GM18505 (cell line): ENCODE results near the gene FSIP1.

Experiments
- ATAC-seq: cut with Tn5 transposase; IDR thresholded peaks from one replicate; pipeline ENCODE4 v1.9.1; 2021; ENCODE audit not compliant: unreplicated experiment
- POLR2A ChIP-seq: IDR thresholded peaks from 4 replicates; pipeline ENCODE4 v1.6.1; 2011; ENCODE audit warnings: borderline replicate concordance; ENCODE audit not compliant: insufficient read depth, insufficient read length; ENCODE audit errors: extremely low read depth

FSIP1 gene

DNA sequence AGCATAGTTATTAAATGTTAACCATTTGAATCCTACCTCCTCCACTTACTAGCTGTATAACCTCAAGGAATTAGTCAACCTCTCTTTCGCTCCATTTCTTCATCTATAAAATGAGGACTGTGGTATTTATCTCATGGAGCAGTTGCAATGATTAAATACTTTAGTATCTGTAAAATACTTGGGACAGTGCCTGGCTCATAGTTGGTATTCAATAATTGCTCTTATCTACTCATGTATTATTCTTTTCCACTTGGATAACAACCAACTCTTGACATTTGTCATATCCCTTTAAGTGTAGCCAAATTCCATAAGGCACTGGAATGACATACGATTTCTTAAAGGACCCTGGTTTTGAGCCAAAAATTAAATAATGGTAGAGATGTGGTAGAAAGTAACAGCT, 72.0 kb downstream of the FSIP1 start:
- no peak for ATAC-seq
- TF ChIP-seq POLR2A: no peak

- no peak for ATAC-seq
- no peak for TF ChIP-seq POLR2A
Measured at GRCh38 chr15:39709941-39710340, 72.7 kb downstream of the FSIP1 start.

- TF ChIP-seq POLR2A: no peak
- ATAC-seq: no peak
Measured at GRCh38 chr15:39706206-39706605, 76.4 kb downstream of the FSIP1 start.

DNA sequence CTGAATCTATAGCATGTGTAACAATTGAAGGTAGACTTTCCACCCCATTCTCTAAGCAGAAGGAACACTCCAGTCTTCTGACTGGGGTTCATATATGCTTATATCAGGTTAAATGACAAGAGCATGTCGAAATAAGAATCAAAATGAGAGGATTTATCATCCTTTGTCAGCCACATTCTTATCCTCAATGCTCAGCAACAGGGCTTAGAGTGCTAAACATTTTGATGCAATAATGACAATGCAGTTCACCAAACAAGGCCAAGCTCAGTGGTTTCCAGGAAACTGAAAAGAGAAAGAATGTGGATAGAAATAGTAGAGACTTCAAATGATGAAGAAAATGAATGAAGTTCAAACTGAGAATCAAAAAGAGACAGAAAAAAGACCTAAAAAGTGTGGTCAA, 78.0 kb downstream of the FSIP1 start:
- ATAC-seq: no peak
- TF ChIP-seq POLR2A: no peak

DNA sequence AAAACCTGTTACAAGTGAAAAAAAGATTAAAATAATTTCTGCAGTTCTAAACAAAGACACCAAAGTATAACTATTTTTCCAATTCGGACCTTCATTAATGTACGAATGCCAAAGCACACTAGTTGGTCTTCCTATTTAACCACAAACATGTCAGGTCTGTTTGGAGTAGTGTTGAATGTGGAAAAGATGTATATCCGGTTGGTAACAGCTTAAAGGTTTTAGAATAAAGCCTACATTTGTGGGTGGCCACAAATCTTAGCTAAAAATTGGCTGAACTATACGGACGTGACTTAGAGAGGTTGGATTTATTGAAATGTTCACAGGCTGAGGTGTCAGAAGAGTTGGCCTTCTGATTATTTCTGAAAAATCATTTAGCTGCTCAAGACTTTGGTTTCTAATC, 78.4 kb downstream of the FSIP1 start:
- TF ChIP-seq POLR2A: no peak
- no peak for ATAC-seq

DNA sequence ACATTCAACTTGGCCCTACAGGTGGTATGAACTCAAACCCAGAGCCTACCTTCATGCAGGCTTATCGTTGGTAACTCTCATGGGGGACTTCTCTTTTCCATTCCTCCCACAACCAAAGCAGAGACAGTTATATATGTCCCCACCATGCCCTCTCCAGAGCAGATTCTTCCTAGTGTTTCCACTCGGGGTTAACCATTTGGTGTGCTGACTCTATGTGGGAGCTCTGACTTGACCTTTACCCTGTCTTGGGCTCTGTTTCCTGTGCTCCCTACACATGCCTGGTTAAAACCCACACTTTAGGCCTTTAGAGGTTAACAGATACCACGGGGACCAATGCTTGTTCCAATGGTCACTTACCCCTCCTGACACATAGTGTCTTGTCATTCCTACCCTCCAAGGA, 80.7 kb downstream of the FSIP1 start:
- TF ChIP-seq POLR2A: no peak
- ATAC-seq: no peak

DNA sequence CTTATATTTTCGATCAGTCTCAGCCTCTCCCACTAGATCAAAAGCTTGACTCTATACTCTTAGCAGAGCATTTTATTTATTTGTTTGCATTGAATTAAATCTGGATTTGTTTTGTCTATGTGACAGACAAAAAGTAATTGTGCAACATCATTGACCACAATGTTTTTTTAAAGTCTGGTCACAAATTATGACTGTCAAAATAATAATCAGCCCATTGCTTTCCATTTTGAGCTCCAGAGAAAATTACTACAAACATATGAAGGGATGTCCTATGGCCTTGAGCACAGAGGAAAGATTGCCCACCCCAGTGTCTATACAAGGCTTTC, 82.3 kb downstream of the FSIP1 start:
- ATAC-seq: no peak
- TF ChIP-seq POLR2A: no peak

DNA sequence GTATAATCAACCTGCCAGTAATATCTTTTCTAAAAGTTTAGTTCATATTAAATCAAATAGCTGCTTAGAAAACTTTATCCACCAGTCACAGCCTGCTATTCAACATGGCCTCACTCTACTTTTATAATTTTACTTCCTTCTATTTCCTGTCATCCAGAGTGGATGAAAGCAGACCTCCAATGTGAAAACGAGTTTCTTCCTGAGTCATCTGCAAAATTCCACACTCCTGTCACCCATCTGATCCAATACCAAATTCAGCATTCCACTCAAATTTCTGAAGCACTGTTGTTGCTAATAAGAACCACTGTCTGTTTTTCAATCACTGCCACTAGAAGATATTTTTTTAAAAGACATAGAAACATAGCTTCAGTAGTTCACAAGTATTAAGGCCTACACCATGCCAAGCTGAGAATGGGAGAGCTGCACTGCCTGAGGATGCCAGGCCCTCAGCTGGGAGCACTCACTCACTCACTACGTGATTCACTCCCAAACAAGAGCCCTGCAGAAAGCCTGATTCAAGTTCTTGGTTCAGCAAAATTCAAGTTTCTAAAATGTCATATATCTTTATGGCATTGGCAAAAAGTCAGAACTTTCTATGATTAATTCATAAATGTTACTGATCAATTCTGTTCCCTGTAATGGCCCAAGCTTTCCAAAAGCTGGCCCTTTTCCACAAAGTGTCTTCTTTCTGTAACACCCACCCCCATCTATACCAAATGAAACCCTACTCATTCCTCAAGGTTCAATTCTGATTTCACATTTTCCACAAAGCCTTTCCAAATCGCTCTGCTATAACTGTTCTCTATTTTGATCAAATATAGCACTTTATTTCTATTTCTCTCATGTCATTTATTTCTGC, 82.9 kb downstream of the FSIP1 start:
- no peak for ATAC-seq
- no peak for TF ChIP-seq POLR2A

GRCh38 chr15:39698444-39699390, 83.9 kb downstream of the FSIP1 start:
- TF ChIP-seq POLR2A: no peak
- no peak for ATAC-seq

- ATAC-seq: no peak
- TF ChIP-seq POLR2A: no peak
Measured at GRCh38 chr15:39697509-39697908, 85.1 kb downstream of the FSIP1 start.

DNA sequence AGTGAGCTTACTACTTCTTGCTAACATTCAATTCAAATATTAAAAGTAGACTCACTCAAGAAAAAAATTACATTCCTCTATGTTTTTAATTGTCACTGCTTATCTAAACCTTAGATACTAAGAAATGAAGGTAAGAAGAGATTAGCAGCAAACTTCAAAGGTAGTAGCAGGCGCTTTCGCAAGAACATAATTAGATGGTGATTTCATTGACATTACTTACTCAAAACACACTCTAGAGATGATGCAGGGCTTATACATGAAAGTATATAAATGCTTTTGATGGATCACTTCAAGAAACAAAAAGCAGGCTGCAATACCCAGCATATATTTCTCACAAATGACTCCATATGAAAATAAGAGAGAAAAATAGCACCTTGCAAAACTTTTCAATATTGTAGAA, 86.8 kb downstream of the FSIP1 start:
- no peak for TF ChIP-seq POLR2A
- ATAC-seq: no peak

DNA sequence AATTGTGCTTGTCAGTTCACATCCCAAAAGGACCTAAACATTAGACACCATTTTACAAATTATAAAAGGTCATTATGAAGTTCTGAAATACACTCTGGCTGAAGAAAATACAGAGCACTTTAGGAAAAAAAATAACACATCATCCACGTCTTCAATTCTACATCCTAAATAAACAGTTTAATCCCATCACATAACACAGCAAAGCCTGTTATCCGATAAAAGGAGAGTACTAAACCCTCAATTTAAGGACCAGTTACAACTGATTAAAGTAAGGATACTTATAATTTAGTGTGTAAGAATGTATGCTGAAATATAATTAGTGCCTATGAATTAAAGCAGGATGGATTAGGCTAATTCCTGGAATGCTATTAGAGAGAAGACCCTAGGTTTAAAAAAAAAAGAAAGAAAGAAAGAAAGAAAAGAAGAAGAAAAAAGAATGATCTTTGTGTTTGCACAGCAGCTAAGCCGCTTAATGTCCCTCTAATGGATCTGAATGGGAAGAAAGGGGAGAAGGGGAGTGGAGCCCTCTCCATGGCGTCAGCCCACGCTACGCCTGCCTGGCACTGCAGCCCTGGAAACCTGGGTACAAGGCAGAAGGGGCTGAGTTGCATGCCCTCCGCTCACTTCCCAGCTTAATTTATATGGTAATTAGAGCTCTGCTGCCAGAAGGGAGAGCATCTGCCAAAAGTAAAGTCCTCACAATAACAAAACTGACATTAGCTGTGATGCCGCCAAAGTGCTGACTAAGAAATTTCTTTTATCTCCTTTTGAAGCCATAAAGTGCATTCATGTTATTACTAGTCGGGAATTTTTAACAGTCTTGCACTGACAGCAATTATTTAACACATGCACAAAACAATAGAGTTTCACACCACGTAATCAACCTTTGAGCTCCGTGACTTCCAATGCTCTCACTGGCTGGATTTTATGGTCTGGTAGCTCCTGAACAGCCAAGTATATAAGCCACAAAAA, 90.0 kb downstream of the FSIP1 start:
- ATAC-seq: no peak
- TF ChIP-seq POLR2A: no peak

DNA sequence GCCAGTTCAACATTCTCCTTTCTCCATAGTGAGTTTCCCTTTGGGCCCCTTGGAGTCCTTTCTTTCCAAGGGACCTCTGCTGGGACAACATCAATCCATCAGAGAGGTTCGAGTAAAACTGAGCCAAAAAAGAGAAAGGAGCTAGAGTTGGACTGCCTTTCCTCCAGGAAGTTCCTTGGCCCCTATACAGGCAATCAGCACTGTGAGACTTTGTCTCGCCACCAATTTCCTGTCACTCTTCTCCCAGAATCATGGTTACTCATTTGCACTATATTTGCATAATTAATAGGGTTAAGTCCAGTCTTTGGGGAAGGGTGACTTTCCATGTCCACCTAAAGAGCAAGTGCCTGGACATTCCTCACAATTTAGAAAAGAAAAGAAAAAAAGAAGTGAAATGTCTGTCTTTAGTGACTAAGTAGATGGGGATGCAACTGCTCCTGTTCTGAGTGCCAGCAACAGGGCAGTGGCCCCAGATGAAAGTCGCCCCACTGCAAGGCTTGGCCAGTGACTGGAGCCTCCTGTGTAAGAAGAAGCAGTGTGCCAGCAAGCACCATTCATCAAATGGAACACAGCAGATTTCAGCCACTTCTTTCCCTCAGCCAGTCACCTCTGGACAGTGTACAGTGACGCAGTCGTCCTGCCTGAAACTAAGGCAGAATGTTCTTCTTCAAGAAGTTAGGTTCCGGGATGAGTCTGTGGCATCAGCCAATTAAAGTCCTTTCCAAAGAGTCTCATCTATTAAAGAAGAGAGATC, 91.6 kb downstream of the FSIP1 start:
- no peak for ATAC-seq
- no peak for TF ChIP-seq POLR2A

DNA sequence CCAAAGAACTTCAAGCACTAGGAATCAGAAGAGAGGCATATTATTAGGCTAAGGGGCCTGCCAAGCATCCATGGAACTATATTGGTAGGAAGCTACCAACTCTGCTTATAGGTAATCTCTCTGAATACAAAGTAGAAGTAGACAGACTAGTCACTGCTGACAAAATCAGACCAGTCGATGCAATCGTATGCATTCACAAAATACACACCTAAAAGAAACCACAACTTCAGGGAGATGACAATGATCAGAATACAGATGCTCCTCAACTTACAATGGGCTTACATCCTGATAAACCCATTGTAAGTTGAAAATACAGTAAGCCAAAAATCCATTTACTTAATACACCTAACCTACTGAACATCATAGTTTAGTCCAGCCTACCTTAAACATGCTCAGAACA, 94.7 kb downstream of the FSIP1 start:
- ATAC-seq: no peak
- no peak for TF ChIP-seq POLR2A
